Fibroblast of lung (primary cell): ENCODE data around the gene RAB1A. TPM values are rescaled to one million over a fixed set of nuclear protein-coding genes. Genes with fewer than 3 reads are reported as not detected.
"Not testable (repeated sequence)": the region's sequence is repeated elsewhere in the genome, so short reads cannot be mapped to it uniquely, and the experiment has no call there.

Experiments
- DNase-seq, 2 donors: peaks; one replicate each; pipeline versions ENCODE4 v3.0.0 to v3.0.0-alpha.2; 2010; ENCODE audit warnings: low read depth in 2 of 2
- H2AFZ ChIP-seq: 2 replicates; pipeline ENCODE4 v1.5.1; 2012; ENCODE audit warnings: low read length, control low read depth, inconsistent platforms
- H3K27ac ChIP-seq: 2 replicates; pipeline ENCODE4 v1.5.1; 2011; ENCODE audit warnings: low read length, control low read depth; ENCODE audit not compliant: insufficient read depth
- H3K27me3 ChIP-seq: 2 replicates; pipeline ENCODE4 v1.5.1; 2011; ENCODE audit warnings: mild to moderate bottlenecking, low read length; ENCODE audit not compliant: control insufficient read depth, insufficient read depth
- H3K36me3 ChIP-seq: 2 replicates; pipeline ENCODE4 v1.5.1; 2011; ENCODE audit warnings: low read length; ENCODE audit not compliant: control insufficient read depth, insufficient read depth
- H3K4me1 ChIP-seq: 2 replicates; pipeline ENCODE4 v1.5.1; 2011; ENCODE audit warnings: low read length; ENCODE audit not compliant: control insufficient read depth, insufficient read depth; ENCODE audit errors: extremely low read depth
- H3K4me2 ChIP-seq: 2 replicates; pipeline ENCODE4 v1.5.1; 2011; ENCODE audit warnings: low read length, control low read depth; ENCODE audit not compliant: insufficient read depth; ENCODE audit errors: extremely low read depth
- H3K4me3 ChIP-seq, 4 experiments: fragments of 200-600 bp in 1 of 4; sonication (generic) in 1 of 4; replicated peaks in 1 of 4; 2 replicates each; pipeline ENCODE4 v1.5.1; 2011 to 2016; ENCODE audit warnings: low read length in 4 of 4, low read depth in 3 of 4, mild to moderate bottlenecking in 3 of 4, control low read depth in 2 of 4, inconsistent platforms in 1 of 4, mixed read lengths in 1 of 4; ENCODE audit not compliant: insufficient read depth in 1 of 4; ENCODE audit errors: control extremely low read depth in 1 of 4
- H3K79me2 ChIP-seq: 2 replicates; pipeline ENCODE4 v1.5.1; 2012; ENCODE audit warnings: mild to moderate bottlenecking, low read length, inconsistent platforms; ENCODE audit not compliant: control insufficient read depth, insufficient read depth
- H3K9ac ChIP-seq: 2 replicates; pipeline ENCODE4 v1.5.1; 2011; ENCODE audit warnings: mild to moderate bottlenecking, low read length, control low read depth; ENCODE audit not compliant: insufficient read depth
- H3K9me3 ChIP-seq: 2 replicates; pipeline ENCODE4 v1.5.1; 2012; ENCODE audit warnings: low read depth, low read length; ENCODE audit not compliant: control insufficient read depth, insufficient read depth
- H4K20me1 ChIP-seq: 2 replicates; pipeline ENCODE4 v1.5.1; 2011; ENCODE audit warnings: low read length; ENCODE audit not compliant: control insufficient read depth, insufficient read depth; ENCODE audit errors: extremely low read depth
- EZH2 ChIP-seq: IDR thresholded peaks from 2 replicates; pipeline ENCODE4 v1.5.1; 2012; ENCODE audit warnings: low read length, control low read depth, mild to moderate bottlenecking; ENCODE audit errors: missing control alignments
- polyA plus RNA-seq, 2 donors: library from polyadenylated mRNA; depleted of rRNA in 1 of 2; stranded (reverse) in 1 of 2; unstranded in 1 of 2; fragments of >200 nt; gene quantifications; 2 replicates each; pipeline ENCODE4 v1.2.1, GENCODE V29; 2011 to 2012; ENCODE audit warnings: missing spikeins in 1 of 2
- total RNA-seq: library from RNA; depleted of rRNA; stranded (reverse); fragments of >200 nt; gene quantifications from 2 replicates; pipeline ENCODE4 v1.2.1, GENCODE V29; 2014
- TF ChIP-seq, protein P1 (sequence below), 2 donors: IDR thresholded peaks in 1 of 2; conservative IDR thresholded peaks in 1 of 2; 1 replicate in 1 of 2; 2 replicates in 1 of 2; pipeline ENCODE4 v1.5.1; 2011 to 2012; ENCODE audit warnings: low read length in 2 of 2, control low read depth in 1 of 2, inconsistent platforms in 1 of 2, low read depth in 1 of 2, mild to moderate bottlenecking in 1 of 2

The RAB1A gene
- total and polyA plus RNA-seq, 2 donors (not counting 1 experiment from before 2014, with no cell fraction given): 89.8 to 289 TPM

DNA sequence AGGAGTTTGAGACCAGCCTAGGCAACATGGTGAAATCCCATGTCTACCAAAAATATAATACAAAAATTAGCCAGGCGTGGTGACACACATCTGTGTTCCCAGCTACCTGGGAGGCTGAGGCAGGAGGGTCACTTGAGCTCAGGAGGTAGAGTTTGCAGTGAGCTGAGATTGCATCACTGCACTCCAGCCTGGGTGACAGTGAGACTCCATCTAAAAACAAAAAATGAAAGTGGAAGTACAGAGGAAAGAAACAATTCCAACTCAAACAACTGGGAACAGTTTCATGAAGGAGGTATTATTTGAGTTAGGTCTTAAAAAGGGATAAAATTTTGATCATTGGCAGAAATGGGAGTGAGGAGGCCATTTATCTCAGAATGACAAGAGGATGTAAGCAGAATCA, 6.3 kb upstream of the RAB1A start:
- H3K4me3 ChIP-seq: no peak overlapping the region
- no peak overlapping the region for H3K9ac ChIP-seq
- no peaks in the 10 kb centered on the region for H3K79me2 ChIP-seq
- H2AFZ ChIP-seq: no peak overlapping the region
- H3K27ac ChIP-seq: no peak overlapping the region
- no peaks in the 10 kb centered on the region for H3K27me3 ChIP-seq
- H3K36me3 ChIP-seq: no peaks in the 10 kb centered on the region
- no peak for TF ChIP-seq EZH2
- TF ChIP-seq, protein P1, sequence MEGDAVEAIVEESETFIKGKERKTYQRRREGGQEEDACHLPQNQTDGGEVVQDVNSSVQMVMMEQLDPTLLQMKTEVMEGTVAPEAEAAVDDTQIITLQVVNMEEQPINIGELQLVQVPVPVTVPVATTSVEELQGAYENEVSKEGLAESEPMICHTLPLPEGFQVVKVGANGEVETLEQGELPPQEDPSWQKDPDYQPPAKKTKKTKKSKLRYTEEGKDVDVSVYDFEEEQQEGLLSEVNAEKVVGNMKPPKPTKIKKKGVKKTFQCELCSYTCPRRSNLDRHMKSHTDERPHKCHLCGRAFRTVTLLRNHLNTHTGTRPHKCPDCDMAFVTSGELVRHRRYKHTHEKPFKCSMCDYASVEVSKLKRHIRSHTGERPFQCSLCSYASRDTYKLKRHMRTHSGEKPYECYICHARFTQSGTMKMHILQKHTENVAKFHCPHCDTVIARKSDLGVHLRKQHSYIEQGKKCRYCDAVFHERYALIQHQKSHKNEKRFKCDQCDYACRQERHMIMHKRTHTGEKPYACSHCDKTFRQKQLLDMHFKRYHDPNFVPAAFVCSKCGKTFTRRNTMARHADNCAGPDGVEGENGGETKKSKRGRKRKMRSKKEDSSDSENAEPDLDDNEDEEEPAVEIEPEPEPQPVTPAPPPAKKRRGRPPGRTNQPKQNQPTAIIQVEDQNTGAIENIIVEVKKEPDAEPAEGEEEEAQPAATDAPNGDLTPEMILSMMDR (conservative IDR thresholded peaks at IDR 0.05 in 1 of 2, IDR thresholded peaks at IDR 0.05 in 1 of 2; ENCODE audit: low read depth in 1 of 2, low read length in 2 of 2): no peak
- H4K20me1 ChIP-seq: no peaks in the 10 kb centered on the region
- H3K4me1 ChIP-seq: no peaks in the 10 kb centered on the region
- H3K4me2 ChIP-seq: no peak overlapping the region
- H3K9me3 ChIP-seq: no peaks in the 10 kb centered on the region
- no peak for DNase-seq

DNA sequence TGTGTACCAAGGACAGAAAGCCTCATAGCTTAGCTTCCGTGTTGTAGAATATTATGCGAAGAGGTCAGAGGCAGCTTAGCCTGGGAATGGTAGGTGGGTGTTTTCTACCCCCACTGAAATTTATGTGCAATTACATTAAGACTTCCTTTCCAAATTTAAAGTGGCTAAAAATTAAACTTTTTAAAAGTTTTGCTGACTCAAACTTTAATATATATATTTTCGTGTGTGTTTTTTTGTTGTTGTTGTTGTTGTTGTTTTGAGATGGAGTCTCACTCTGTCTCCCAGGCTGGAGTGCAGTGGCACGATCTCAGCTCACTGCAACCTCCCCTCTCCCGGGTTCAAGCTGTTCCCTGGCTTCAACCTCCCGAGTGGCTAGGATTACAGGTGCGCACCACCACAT, 4.3 kb upstream of the RAB1A start:
- no peak for TF ChIP-seq EZH2
- TF ChIP-seq, protein P1 (conservative IDR thresholded peaks at IDR 0.05 in 1 of 2, IDR thresholded peaks at IDR 0.05 in 1 of 2; ENCODE audit: low read depth in 1 of 2, low read length in 2 of 2): no peak
- Histone ChIP-seq H3K4me3 (no peak overlapping the region), H2AFZ (no peak overlapping the region), H4K20me1 (no peaks in the 10 kb centered on the region), H3K9ac (no peak overlapping the region), H3K27ac (no peak overlapping the region), H3K27me3 (no peaks in the 10 kb centered on the region), H3K79me2 (peaks cover 7% of the 10 kb centered on the region), H3K36me3 (no peaks in the 10 kb centered on the region), H3K4me2 (no peak overlapping the region), H3K4me1 (no peaks in the 10 kb centered on the region), H3K9me3 (no peaks in the 10 kb centered on the region)
- no peak for DNase-seq

DNA sequence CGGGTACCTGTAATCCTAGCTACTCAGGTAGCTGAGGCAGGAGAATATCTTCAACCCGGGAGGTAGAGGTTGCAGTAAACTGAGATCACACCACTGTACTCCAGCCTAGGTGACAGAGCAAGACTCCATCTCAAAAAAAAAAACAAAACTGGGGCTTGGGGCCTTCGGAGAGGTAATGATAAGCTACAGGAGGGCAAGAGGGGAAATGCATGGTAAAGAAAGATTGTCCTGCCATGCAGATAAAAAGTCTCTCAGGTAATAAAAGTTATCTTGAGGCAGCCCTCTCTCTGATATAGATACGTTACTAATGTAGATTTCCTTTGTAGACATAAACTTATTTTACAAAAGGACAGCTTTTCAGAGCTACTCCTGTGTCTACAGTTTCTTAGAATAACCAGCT, 3.7 kb upstream of the RAB1A start:
- Histone ChIP-seq H3K4me3 (no peak overlapping the region), H3K9ac (no peak overlapping the region), H3K27me3 (no peaks in the 10 kb centered on the region), H3K4me1 (no peaks in the 10 kb centered on the region), H2AFZ (no peak overlapping the region), H3K27ac (no peak overlapping the region), H3K4me2 (no peak overlapping the region), H3K36me3 (no peaks in the 10 kb centered on the region), H4K20me1 (no peaks in the 10 kb centered on the region), H3K9me3 (no peaks in the 10 kb centered on the region), H3K79me2 (peaks cover 12% of the 10 kb centered on the region)
- DNase-seq: no peak
- TF ChIP-seq, protein P1 (conservative IDR thresholded peaks at IDR 0.05 in 1 of 2, IDR thresholded peaks at IDR 0.05 in 1 of 2; ENCODE audit: low read depth in 1 of 2, low read length in 2 of 2): no peak
- TF ChIP-seq EZH2: no peak

DNA sequence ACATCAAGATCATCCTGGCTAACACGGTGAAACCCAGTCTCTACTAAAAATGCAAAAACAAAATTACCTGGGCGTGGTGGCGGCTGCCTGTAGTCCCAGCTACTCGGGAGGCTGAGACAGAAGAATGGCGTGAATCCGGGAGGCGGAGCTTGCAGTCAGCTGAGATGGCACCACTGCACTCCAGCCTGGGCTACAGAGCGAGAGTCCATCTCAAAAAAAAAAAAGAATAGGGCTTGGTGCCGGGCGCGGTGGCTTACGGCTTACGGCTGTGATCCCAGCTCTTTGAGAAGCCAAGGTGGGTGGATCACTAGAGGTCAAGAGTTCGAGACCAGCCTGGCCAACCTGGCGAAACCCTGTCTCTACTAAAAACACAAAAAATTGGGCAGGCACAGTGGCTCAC, 3.0 kb upstream of the RAB1A start:
- not testable (repeated sequence) for H4K20me1 ChIP-seq, H3K36me3 ChIP-seq, H3K4me1 ChIP-seq, H3K9me3 ChIP-seq, DNase-seq, H3K9ac ChIP-seq, H3K4me2 ChIP-seq, H3K27me3 ChIP-seq, H3K27ac ChIP-seq, H3K4me3 ChIP-seq, H2AFZ ChIP-seq
- H3K79me2 ChIP-seq: peaks cover 19% of the 10 kb centered on the region
